C1 segment of cervical spinal cord (tissue), 14 donors: ENCODE results near the gene MKNK1.
"Not testable (repeated sequence)": the region's sequence is repeated elsewhere in the genome, so short reads cannot be mapped to it uniquely, and the experiment has no call there.

Source experiments
- DNase-seq, 14 donors: peaks; one replicate each; lab custom pipeline; 2025; lab: John Stamatoyannopoulos, UW

Gene MKNK1

DNA sequence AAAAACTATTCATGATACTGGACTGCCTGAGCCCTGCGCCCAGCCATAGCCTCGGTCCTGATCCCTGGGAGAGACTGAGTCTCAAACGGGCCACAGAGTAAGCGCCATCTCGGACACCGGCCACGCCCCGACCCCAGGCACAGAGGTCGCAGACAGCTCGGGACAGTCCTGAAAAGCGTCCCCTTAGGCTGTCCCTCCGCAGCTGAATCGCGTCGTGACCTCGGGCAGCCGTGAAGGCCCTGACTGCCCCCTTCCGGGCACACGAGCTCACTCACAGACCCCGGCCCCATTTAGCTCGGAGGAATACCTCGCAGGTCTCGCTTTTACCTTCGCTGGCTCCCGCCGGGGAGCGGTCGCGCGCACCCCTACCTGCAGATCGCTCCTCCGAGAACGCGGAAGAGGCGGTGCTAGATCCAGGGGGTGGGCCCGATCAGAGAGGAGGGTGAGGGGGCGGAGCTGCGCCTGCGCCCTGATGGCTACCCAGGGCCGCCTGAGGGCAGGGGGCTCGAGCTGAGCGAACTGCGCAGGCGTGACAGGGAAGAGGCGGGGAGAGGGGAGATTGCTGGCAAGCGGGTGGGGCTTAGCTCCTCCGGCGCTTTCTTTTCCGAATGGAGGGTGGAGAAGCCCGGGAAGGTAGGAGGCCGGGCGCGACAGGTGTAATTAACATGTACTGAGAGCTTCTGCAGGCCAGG lies at the start of gene MKNK1:
MKNK1 (minus strand) TSS at position 411 of the 692 bp plus-strand sequence. CDS start 20,941 bp downstream, outside the sequence.
- peak; percentile 24 to 97 (median 84) for DNase-seq

DNA sequence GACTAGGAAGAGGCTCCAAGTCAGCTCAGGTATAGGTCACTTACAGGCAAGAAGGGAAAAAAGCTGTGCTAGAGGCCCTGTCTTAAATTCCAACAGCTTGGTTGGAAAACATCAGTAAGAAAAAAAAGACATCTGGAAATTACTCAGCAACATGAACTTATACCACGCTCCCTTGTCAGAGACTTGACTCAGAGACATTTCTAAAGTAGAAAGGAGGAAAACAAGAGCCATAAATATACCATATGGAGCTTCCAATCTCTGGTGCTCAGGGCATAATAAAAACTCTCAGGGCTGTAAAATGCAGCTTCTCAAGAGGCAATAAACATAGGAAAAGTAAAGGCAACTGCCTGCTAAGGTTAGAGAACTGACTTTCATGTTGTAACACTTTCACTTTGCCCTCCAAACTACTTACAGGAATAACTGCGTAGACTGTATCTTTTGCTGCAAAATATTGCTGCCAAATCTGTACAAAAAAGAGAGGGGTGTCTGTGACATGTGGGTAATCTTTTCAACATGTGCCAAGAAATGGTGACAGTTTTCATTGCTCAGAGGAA lies 49.4 kb upstream of the MKNK1 start:
- no peak for DNase-seq

DNA sequence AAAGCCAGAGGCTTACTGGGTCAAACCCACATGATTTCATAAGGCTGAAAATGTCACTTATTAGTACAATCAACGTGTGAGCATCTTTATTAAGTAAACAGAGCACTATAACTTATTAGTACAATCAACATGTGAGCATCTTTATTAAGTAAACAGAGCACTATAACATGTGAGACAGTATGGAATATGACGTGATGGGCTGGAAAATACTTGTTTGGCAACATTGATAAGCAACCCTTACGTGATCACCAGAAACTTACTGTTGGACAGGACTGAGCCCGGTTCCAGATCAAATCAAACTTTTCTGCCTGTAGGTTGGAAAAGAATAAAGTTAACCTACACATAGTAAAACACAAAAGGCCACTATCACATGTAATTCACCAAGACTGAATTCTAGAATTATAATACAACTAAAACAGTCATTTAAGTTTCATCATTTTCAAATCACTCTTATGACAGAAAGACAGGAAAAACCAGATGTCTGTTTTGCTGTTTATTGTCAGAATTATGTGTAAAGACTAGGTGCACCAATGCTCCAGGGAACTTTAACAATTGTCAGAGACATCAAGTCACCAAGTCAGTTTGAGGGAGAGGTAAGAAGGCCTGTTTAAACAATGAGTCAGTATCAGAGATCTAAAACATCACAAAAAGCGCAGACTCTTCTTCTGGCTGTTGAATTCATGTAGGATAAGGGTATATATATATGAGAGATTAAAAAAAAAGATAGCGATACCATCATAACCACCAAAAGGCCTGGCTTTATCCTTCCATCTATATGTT lies 48.4 kb upstream of the MKNK1 start:
- no peak for DNase-seq

DNA sequence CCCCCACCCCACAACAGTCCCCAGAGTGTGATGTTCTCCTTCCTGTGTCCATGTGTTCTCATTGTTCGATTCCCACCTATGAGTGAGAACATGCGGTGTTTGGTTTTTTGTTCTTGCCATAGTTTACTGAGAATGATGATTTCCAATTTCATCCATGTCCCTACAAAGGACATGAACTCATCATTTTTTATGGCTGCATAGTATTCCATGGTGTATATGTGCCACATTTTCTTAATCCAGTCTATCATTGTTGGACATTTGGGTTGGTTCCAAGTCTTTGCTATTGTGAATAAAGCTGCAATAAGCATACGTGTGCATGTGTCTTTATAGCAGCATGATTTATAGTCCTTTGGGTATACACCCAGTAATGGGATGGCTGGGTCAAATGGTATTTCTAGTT lies 47.1 kb upstream of the MKNK1 start:
- not testable (repeated sequence) for DNase-seq

DNA sequence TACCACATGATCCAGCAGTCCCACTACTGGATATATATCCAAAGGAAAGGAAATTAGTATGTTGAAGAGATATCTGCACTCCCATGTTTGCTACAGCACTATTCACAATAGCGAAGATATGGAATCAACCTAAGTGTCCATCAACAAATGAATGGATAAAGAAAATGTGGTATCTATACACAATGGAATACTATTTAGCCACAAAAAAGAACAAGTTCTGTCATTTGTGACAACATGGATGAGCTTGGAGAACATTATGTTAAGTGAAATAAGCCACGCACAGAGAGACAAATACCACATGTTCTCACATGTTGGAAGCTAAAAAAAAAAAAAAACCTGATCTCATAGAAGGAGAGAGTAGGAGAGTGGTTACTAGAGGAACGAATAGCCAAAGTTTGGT lies 46.4 kb upstream of the MKNK1 start:
- no peak for DNase-seq

DNA sequence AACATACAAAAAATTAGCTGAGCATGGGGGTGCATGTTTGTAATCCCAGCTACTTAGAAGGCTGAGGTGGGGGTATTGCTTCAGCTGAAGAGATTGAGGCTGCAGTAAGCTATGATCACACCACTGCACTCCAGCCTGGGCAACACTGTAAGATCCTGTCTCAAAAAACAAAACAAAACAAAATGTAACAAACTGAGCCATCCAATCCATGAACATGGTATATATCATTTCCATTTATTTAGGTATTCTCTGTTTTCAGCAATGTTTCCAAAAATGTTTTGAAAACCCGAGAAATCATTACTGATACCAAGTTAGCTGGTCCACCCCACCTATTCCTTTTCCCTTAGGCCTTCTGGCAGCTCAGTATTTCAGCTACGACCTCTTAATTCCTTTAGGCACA lies 45.7 kb upstream of the MKNK1 start:
- no peak for DNase-seq

DNA sequence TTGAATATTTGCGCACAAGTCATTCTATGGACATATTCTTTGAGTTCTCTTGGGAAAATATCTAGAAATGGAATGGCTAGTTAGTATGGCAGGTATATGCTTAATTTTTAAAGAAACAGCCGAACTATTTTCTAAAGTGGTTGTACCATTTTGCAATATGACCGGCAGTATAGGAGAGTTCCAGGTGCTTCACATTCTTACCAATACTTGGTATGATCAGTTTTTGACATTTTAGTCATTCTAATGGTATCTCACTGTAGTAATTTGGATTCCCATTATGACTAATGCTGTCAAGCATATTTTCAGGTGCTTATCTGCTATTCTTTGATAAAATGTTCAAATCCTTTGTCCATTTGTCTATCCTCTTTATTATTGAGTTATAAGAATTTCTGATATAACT lies 43.5 kb upstream of the MKNK1 start:
- no peak for DNase-seq

DNA sequence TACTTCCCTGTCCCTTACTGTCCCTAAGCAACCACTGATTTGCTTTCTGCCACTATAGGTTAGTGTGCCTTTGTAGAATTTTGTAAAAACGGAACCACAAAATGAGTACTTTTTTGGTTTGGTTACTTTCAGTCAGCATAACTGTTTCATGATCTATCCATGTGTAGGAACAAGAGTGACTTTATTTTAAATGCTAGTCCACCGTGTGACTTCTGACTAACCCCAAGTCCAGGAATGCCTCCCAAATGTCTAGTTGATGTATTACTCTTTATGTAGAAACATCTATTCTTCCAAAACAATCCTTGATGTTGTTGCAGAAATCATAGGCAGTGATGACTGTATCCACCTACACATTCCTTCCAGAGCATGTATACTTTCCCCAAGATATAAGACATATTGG lies 42.8 kb upstream of the MKNK1 start:
- DNase-seq = no peak

DNA sequence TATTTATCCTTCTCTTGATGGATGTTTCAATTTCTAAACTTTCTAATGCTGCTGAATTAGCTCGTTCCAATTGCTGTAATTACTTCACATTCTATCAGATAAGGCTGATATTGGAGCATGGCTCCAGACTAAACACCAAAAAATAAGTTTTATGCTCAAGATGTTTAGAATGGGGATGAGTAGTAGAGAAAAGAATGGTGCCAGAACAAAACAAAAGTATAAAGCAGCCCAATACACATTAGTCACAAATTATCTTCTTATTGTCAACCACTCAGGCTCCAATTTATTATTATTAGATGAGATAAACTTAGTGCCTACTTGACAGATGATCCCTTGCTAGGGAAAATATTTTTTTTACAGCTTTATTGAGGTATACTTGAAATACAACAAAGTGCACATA lies 42.3 kb upstream of the MKNK1 start:
- no peak for DNase-seq

DNA sequence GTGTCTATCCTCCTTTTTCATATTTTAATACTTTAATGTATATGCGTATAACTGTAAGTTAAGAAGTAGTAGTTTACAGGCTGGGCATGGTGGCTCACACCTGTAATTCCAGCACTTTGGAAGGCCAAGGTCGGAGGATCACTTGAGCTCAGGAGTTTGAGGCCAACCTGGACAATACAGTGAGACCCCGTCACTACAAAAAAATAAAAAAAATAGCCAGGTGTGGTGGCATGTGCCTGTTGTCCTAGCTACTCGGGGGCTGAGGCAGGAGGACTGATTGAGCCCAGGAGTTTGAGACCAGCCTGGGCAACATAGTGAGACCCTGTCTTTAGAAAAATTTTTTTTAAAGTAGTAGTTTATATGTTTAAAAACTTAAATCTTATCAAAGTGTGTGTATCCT lies 41.7 kb upstream of the MKNK1 start:
- no peak for DNase-seq

DNA sequence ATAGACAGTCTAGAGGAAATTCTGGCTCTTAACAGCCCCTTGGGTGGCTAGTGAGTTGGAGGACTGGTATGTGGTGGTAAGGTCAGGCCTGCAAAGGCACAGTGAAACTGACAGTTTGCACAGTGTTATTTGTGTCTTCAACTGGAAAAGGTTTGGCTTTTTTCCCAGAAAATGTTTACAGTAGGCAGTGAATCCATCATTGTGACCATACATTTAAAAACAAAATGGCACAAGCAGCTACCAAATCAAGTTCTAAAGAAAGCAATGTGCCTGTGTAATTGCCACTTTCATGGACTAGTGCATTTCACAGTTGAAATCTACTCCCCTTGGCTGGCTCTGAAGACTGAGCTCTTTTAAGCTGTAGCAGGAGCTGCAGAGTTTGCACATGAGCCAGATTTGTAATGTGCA lies 39.3 kb upstream of the MKNK1 start:
- peak in 1 of 14 donors; percentile 74 for DNase-seq

DNA sequence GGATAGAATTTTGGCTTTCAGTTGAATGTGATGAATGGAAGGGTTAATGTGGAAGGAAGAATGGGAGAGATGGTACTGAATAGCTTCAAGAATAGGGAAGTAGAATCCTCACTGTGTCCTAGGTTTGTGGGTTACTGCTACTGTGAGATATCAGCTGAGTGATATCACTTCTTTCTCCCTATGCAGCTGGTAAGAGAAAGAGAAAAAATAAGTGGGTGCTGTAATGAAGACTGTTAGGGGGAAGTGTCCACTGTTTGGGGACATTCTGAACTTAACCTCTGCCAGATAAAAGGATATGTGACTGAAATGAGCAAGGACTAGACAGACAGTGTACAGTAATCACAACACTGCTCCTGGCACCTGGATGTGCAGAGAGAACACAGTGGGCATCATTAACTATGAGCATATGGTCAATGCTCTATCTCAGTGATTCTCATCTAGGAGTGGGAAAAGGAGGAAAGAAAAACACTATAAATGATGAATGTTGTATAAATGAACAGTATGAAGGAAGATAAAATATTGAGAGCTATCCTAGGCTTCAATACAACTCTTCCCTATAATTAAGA lies 38.1 kb upstream of the MKNK1 start:
- DNase-seq = peak in 1 of 14 donors; percentile 50

DNA sequence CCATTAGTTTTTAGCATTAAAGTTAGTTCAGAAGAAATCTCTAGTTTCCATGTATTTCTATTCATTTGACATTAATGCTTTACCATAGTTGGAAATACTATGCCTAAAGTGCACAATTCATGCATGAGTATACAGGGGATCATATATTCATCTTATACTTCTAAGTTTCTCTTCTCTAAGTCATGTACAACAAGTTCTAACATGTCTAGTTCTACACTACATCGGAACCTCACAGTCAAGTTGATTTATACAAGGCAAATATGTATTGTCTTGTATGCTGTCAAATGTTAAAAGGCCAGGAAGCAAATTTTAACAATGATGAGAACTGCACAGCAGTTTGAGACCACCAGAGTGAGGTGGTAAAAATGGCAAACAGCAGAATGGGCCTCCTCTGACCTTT lies 35.5 kb upstream of the MKNK1 start:
- no peak for DNase-seq

DNA sequence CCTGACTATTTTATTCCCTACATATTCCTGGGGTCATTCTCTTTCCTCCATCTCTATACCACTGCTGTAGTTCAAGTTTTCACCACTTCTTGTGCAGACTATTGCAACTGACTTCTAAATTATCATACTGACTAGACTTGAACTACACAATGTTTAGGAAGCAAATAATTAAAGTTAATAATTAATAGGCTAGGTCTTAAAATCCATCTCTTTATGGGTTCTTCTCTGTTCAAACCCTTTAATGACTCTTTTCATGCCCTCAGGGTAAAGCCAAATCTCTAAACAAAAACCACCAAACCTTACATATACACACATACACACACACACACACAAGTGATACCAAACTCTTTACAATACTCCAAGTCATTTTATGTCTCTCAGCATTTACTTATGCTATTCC lies 34.9 kb upstream of the MKNK1 start:
- DNase-seq = no peak

DNA sequence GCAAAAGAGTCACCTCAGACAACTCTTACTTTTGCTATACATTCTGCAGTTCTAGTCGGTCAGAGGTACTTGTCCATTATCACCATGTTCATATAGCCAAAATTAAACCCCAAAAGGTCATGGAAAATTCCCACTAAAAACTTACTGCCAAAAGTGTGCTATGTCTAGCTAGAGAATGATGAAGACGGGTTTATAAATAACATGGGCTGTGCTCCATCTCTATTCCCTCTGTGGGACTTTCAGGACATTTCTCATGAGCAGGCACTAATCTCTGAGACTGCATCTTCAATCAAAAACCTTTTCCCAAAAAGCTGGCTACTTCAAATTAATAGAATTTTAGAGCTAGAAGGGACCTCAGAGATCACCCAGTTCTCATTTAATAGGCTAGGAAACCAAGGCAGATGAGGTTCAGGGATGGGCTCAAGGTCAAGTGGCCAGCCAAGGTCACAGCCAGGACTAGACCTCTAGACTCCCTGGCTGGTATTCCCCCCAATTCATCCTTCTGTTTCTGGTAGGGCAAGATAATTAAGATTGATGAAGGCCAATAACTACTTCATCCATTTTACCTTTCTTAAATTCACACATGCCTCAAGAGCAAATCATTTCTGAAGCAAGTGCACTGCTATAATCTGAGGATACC lies 33.5 kb upstream of the MKNK1 start:
- peak in 1 of 14 donors; percentile 37 for DNase-seq

DNA sequence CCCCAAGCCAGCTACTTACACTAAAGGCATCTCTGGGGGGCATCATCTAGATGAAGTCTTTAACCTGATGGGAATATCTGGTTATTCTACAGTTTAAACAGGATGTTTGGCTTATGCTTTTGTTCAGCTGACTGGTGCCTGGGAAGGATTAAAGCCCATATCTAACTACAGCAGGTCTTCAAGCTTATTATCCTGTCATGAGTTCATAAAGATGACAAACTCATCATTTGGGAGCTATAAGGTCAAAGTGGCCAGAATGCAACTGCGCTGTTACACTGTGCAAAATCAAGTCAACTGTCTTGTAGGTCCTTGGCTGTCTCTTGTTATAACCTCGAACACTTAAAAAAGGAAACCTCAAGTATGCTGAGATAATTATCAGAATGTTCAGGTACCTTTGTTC lies 31.1 kb upstream of the MKNK1 start:
- no peak for DNase-seq

DNA sequence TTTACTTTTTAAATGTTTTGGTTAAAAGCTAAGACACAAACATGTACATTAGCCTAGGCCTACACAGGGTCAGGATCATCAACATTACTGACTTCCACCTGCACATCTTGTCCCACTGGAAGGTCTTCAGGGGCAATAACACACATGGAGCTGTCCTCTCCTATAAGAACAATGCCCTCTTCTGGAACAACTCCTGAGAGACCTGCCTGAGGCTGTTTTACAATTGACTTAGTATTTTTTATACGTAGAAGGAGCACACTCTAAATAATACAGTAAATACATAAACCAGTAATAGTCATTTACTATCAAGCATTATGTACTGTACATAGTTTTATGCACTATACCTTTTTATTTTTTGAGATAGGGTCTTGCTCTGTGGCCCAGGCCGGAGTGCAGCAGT lies 26.7 kb upstream of the MKNK1 start:
- no peak for DNase-seq

DNA sequence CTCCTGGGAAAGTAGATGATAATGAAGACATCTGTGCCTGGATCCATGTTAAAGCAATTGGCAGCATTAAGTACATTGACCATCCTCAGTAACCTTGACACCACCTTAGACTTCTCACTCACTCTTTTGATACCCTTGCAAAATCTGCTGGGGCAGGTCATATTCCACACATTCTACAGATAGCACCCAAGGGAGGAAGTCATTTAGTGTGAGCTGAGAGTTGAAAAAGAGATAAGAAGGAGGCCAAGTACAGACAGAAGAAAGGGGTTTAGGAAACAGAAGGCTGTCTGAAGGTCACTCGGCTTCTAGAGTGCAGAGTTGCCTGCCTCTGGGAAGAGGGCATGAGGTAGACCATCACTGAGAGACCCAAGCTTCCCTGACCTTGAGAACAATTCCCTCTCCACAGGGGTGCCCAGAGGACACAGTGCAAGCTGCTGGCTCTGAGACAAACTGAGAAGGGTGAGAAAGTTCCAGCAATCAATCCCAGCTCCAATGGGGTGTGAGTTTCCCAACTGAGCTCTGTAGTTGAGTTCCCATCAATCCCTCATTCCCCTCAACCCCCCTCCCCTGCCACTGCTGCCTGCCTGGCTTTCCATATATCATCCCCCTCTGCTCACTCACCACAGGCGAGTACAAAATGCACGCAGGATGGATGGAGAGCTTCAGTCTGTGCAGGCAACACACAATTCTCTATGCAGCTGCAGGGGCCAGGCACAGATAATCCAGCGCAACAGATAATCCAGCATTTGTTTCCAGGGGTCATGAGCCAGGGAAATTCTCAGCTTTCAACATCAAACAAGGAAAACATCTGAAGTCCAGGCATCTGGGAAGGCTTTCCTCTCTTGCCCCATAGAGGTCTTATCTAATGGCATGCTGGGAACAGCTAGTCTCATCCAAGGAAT lies 19.9 kb upstream of the MKNK1 start:
- no peak for DNase-seq

DNA sequence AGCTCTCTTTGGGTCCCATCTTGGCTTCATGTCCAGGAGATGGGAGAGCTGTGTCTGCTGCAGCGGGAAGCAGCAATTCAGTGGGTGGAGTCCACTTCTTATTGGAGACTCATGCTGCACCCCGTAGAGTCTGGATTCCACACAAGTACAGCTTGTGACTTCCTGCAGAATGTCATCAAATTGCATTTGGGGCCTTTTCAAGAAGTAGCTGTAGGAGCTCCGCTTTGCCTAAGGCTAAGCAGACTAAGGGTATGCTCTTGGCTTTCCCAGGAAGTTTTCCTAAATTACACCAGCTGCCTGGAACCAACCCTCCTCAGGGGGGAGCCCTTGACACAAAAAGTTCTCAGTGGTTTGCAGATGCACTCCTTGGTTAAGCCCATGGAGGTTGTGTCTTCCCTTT lies 18.3 kb upstream of the MKNK1 start:
- DNase-seq = peak in 1 of 14 donors; percentile 80

DNA sequence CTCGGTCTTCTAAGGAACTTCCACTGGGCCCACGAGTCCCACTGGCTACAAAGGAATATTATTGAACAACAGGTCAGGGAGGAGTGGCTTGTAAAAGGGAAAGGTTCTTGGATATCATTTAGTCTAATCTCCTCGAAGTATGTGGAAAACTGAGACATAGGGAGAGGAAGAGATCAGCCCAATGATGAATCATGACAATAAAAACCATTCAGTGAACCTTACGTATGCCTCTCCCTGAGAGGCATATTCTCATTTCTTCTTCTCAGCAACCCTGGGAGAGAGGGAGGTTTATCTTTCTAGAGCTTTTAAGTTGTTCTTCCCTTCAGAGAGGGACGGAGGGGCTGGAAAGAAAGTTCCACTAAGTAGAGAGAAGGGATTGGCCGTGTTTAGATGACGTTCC lies 17.9 kb upstream of the MKNK1 start:
- DNase-seq = no peak

DNA sequence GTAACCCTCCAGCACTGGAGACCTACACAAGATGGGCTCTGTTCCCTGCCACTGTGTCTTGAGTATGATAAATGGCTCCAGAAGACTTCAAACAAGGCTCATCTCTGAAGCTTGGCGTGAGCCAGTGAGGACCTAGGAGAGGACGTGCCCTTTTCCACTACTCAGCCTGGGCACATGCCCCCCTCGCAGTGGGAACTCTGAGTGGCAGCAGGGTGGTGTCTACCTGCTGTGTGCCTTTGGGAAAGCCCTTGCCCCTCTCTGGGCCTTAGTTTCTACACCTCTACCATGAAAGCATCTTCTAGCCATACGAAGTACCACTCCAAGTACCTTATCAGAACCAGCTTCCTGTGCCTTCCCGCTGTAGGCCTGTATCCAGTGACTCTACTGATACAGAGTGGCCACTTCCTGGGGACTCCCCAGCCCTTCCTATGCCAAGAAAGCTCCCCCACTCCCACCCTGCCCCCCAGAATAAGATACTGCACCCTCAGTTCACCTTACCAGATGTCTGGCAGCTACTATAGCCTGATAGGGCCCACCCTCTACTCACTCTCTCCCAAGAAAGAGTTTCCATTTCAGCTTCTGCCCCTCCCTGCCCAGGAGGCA lies 15.7 kb upstream of the MKNK1 start:
- no peak for DNase-seq
